ENCODE results near the gene SFSWAP.

- TF ChIP-seq GATA2 (IDR thresholded peaks at IDR 0.05; ENCODE audit: low read depth, low read length) (no peak), GATA3 (IDR thresholded peaks at IDR 0.05; ENCODE audit: low read depth, low read length) (no peak)
Measured at GRCh38 chr12:131774576-131775391, 63.9 kb downstream of the SFSWAP start.

Data from SH-SY5Y (cell line).